ENCODE measurements around the gene RETREG3.

Gene RETREG3

DNA sequence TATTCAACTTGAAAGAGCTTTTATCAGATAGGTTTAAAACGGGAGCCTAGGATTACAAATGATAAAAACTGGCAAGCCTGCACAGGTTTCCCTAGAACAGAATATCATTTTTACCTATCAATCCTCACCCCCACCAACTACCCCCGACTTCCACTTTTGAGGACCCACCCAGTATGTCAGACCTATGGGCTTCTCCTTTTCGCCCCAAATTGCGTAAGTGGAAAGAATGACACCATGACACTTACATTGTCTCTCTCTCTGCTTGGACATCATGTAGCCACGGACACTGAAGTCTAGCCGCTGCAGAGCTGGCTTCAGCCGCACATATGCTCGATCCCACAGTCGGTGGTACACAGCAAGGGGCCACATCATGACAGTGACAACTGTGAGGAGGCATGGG is 24.3 kb downstream of the RETREG3 start:
- Histone ChIP-seq H3K27me3 (ENCODE audit: control insufficient read depth, low read length) (no peaks in the 10 kb centered on the region), H3K9me2 (replicated peaks; ENCODE audit: control insufficient read depth, low read length) (no peaks in the 10 kb centered on the region), H3F3A (ENCODE audit: control insufficient read depth, insufficient read depth) (peaks cover 8% of the 10 kb centered on the region), H3K4me2 (ENCODE audit: low read length) (no peak overlapping the region), H3K4me1 (ENCODE audit: control insufficient read depth, low read length) (peaks cover 28% of the 10 kb centered on the region), H3K4me3 (ENCODE audit: low read length) (no peak overlapping the region), H3K9me3 (ENCODE audit: control insufficient read depth, insufficient read depth, low read length) (no peaks in the 10 kb centered on the region), H4K20me1 (ENCODE audit: control insufficient read depth, insufficient read depth, low read depth, low read length) (peaks cover under 1% of the 10 kb centered on the region; the same call in 1 of the 2 replicates), H3K36me3 (ENCODE audit: control insufficient read depth, low read length) (peaks cover 86% of the 10 kb centered on the region), H3K27ac (ENCODE audit: low read depth, low read length) (no peak overlapping the region), H3K79me2 (ENCODE audit: control insufficient read depth, low read length) (no peaks in the 10 kb centered on the region)
- no peak for TF ChIP-seq EZH2phosphoT487 (IDR thresholded peaks at IDR 0.05; ENCODE audit: borderline replicate concordance, low read length)
- TF ChIP-seq, protein P1, sequence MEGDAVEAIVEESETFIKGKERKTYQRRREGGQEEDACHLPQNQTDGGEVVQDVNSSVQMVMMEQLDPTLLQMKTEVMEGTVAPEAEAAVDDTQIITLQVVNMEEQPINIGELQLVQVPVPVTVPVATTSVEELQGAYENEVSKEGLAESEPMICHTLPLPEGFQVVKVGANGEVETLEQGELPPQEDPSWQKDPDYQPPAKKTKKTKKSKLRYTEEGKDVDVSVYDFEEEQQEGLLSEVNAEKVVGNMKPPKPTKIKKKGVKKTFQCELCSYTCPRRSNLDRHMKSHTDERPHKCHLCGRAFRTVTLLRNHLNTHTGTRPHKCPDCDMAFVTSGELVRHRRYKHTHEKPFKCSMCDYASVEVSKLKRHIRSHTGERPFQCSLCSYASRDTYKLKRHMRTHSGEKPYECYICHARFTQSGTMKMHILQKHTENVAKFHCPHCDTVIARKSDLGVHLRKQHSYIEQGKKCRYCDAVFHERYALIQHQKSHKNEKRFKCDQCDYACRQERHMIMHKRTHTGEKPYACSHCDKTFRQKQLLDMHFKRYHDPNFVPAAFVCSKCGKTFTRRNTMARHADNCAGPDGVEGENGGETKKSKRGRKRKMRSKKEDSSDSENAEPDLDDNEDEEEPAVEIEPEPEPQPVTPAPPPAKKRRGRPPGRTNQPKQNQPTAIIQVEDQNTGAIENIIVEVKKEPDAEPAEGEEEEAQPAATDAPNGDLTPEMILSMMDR (IDR thresholded peaks at IDR 0.05; ENCODE audit: low read depth, low read length, poor library complexity, severe bottlenecking), result no peak

DNA sequence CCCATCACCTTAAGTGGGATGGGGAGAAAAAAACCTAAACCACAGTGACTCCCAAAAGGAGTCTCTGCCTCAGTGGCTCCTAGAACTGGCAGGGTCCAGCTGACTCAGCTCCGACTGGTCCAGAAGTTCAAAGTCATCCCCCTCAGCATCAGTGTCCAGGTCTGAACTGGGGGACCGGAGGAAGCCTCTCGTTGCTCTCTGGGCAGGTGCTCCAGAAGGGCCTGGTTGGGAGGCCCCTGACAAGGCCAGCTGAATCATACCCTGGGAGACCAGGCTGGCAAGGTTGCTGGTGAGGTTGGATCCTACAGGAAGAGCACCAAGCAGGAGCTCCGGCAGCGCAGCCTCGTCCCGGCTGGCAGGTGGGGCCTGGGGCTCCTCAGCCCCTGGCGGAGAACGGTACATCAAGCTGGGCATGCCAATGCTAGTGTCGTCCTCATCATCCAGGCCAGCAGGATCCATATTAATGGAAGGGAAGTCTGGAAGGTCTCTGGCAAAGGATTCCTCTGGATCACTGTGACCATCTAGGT is 27.4 kb downstream of the RETREG3 start:
- H3K4me1 ChIP-seq (ENCODE audit: control insufficient read depth, low read length), result peaks cover 26% of the 10 kb centered on the region
- H3K36me3 ChIP-seq (ENCODE audit: control insufficient read depth, low read length), result peaks cover 77% of the 10 kb centered on the region
- no peaks in the 10 kb centered on the region for H3K9me2 ChIP-seq (replicated peaks; ENCODE audit: control insufficient read depth, low read length)
- no peak overlapping the region for H3K27ac ChIP-seq (ENCODE audit: low read depth, low read length)
- TF ChIP-seq, protein P1 (IDR thresholded peaks at IDR 0.05; ENCODE audit: low read depth, low read length, poor library complexity, severe bottlenecking), result no peak
- no peak for TF ChIP-seq EZH2phosphoT487 (IDR thresholded peaks at IDR 0.05; ENCODE audit: borderline replicate concordance, low read length)
- H3K4me2 ChIP-seq (ENCODE audit: low read length), result no peak overlapping the region
- H3K27me3 ChIP-seq (ENCODE audit: control insufficient read depth, low read length), result no peaks in the 10 kb centered on the region
- peaks cover 13% of the 10 kb centered on the region for H3K79me2 ChIP-seq (ENCODE audit: control insufficient read depth, low read length)
- H3K9me3 ChIP-seq (ENCODE audit: control insufficient read depth, insufficient read depth, low read length), result no peaks in the 10 kb centered on the region
- H4K20me1 ChIP-seq (ENCODE audit: control insufficient read depth, insufficient read depth, low read depth, low read length), result peaks cover 3% of the 10 kb centered on the region; the same call in 1 of the 2 replicates
- H3F3A ChIP-seq (ENCODE audit: control insufficient read depth, insufficient read depth), result peaks cover 14% of the 10 kb centered on the region
- no peak overlapping the region for H3K4me3 ChIP-seq (ENCODE audit: low read length)

DNA sequence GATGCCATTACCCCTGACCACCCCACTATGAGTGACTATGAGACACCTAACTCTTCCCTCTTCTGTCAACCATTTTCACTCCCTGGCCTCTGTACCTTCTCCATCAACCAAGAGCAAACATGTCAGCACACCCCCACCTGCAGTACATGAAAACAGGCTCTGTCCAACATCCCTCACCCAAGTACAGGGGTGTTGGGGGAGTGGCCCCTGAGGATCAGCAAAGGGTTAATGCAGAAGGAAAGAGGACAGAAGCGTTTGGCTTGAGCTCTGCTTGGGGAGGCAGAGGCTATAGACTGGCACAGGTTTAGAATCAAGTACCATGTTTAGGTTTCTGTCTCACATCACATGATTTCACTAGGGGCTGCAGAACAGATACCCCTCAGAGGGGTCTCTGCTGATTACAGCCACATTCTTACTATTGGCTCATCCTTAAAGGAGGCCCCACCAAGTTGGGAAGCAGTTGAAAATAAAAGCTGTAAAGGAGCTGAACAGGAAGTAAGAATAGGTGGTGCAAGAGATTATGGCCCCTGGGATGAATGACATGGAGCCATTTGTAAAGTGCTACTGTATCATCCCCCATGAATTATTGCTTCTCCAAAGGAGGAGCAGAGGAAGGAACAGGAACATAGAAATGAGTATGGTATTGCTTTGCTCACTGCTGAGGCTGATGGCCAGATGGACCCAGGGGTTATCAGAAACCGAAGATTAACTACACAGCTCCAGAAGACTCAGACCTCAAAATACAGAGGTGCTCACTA is 29.2 kb downstream of the RETREG3 start:
- no peak for TF ChIP-seq EZH2phosphoT487 (IDR thresholded peaks at IDR 0.05; ENCODE audit: borderline replicate concordance, low read length)
- TF ChIP-seq, protein P1 (IDR thresholded peaks at IDR 0.05; ENCODE audit: low read depth, low read length, poor library complexity, severe bottlenecking), result no peak
- H3K36me3 ChIP-seq (ENCODE audit: control insufficient read depth, low read length), result peaks cover 73% of the 10 kb centered on the region
- no peaks in the 10 kb centered on the region for H3K9me2 ChIP-seq (replicated peaks; ENCODE audit: control insufficient read depth, low read length)
- peaks cover 34% of the 10 kb centered on the region for H3K4me1 ChIP-seq (ENCODE audit: control insufficient read depth, low read length)
- H3F3A ChIP-seq (ENCODE audit: control insufficient read depth, insufficient read depth), result peaks cover 13% of the 10 kb centered on the region
- no peak overlapping the region for H3K4me2 ChIP-seq (ENCODE audit: low read length)
- no peak overlapping the region for H3K27ac ChIP-seq (ENCODE audit: low read depth, low read length)
- H3K27me3 ChIP-seq (ENCODE audit: control insufficient read depth, low read length), result no peaks in the 10 kb centered on the region
- H4K20me1 ChIP-seq (ENCODE audit: control insufficient read depth, insufficient read depth, low read depth, low read length), result peaks cover 3% of the 10 kb centered on the region; the same call in 1 of the 2 replicates
- no peak overlapping the region for H3K4me3 ChIP-seq (ENCODE audit: low read length)
- peaks cover 29% of the 10 kb centered on the region for H3K79me2 ChIP-seq (ENCODE audit: control insufficient read depth, low read length)
- no peaks in the 10 kb centered on the region for H3K9me3 ChIP-seq (ENCODE audit: control insufficient read depth, insufficient read depth, low read length)
